Astrocyte (in vitro differentiated cells and primary cell): ENCODE measurements around the gene NEMP1.

ENCODE experiments used
- EZH2 ChIP-seq: IDR thresholded peaks from 2 replicates; pipeline ENCODE4 v1.6.1; 2012; ENCODE audit warnings: mild to moderate bottlenecking, low read length, inconsistent platforms; ENCODE audit not compliant: insufficient read depth
- TF ChIP-seq, protein P1 (sequence below): IDR thresholded peaks from 2 replicates; pipeline ENCODE4 v1.5.1; 2011; ENCODE audit warnings: low read depth, mild to moderate bottlenecking, inconsistent platforms, low read length, moderate library complexity; ENCODE audit not compliant: insufficient read depth

DNA sequence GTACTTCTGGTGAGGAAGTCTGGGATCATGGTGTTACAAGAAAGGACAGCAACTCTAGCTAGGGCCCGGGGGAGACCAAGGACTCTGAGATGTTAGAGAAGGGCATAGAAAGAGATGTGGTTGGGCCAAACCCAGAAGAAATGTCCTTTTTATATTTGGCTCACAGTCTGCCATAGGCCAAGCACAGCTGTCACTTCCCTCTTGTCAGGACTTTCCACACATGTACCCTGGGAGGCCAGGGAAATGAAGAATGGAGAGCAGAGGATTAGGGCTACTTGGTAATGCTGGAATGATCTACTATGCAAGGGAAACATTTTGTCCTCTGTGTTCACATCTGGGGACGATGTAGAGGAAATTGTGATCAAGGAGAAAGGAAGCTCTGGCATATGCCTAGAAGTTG lies 37.8 kb downstream of the NEMP1 start:
- TF ChIP-seq, protein P1, sequence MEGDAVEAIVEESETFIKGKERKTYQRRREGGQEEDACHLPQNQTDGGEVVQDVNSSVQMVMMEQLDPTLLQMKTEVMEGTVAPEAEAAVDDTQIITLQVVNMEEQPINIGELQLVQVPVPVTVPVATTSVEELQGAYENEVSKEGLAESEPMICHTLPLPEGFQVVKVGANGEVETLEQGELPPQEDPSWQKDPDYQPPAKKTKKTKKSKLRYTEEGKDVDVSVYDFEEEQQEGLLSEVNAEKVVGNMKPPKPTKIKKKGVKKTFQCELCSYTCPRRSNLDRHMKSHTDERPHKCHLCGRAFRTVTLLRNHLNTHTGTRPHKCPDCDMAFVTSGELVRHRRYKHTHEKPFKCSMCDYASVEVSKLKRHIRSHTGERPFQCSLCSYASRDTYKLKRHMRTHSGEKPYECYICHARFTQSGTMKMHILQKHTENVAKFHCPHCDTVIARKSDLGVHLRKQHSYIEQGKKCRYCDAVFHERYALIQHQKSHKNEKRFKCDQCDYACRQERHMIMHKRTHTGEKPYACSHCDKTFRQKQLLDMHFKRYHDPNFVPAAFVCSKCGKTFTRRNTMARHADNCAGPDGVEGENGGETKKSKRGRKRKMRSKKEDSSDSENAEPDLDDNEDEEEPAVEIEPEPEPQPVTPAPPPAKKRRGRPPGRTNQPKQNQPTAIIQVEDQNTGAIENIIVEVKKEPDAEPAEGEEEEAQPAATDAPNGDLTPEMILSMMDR, result no peak
- no peak for TF ChIP-seq EZH2
